Lung (tissue), 12 donors: ENCODE measurements around the gene ODAD4. TPM values are rescaled to one million over a fixed set of nuclear protein-coding genes. Genes with fewer than 3 reads are reported as not detected.

ENCODE experiments used
- ATAC-seq: fragments of 200-7000 bp; cut with Tn5 transposase; one replicate; pipeline ENCODE4 v1.9.1; 2020; ENCODE audit warnings: moderate number of reproducible peaks; ENCODE audit not compliant: insufficient read depth, low FRiP score
- DNase-seq, 3 donors: peaks; one replicate each; pipeline ENCODE4 v3.0.0-alpha.2; 2013 to 2017
- H3K27ac ChIP-seq, 2 donors: one replicate each; pipeline ENCODE4 v1.5.1; 2013; ENCODE audit warnings: mild to moderate bottlenecking in 2 of 2, moderate library complexity in 2 of 2, control low read depth in 1 of 2, inconsistent platforms in 1 of 2, low read depth in 1 of 2, low read length in 1 of 2
- H3K27me3 ChIP-seq, 3 donors: one replicate each; pipeline ENCODE4 v1.5.1; 2013; ENCODE audit warnings: low read length in 2 of 3; ENCODE audit not compliant: control insufficient read depth in 3 of 3, insufficient read depth in 3 of 3
- H3K36me3 ChIP-seq, 4 donors: one replicate each; pipeline ENCODE4 v1.5.1; 2013; ENCODE audit warnings: low read length in 4 of 4, mild to moderate bottlenecking in 1 of 4, moderate library complexity in 1 of 4; ENCODE audit not compliant: control insufficient read depth in 4 of 4, insufficient read depth in 4 of 4
- H3K4me1 ChIP-seq, 5 donors: one replicate each; pipeline ENCODE4 v1.5.1; 2013; ENCODE audit warnings: low read length in 5 of 5, mild to moderate bottlenecking in 2 of 5, moderate library complexity in 1 of 5; ENCODE audit not compliant: control insufficient read depth in 5 of 5, insufficient read depth in 5 of 5
- H3K4me3 ChIP-seq: one replicate; pipeline ENCODE4 v1.5.1; 2013; ENCODE audit warnings: mild to moderate bottlenecking, control low read depth, moderate library complexity
- H3K9ac ChIP-seq, 2 donors: one replicate each; pipeline ENCODE4 v1.5.1; 2013; ENCODE audit warnings: low read length in 2 of 2, control low read depth in 1 of 2; ENCODE audit not compliant: insufficient read depth in 1 of 2
- H3K9me3 ChIP-seq, 4 donors: one replicate each; pipeline ENCODE4 v1.5.1; 2013; ENCODE audit warnings: low read length in 3 of 4, mild to moderate bottlenecking in 1 of 4, moderate library complexity in 1 of 4; ENCODE audit not compliant: control insufficient read depth in 4 of 4, insufficient read depth in 3 of 4
- CTCF ChIP-seq: IDR thresholded peaks from 2 replicates; pipeline ENCODE4 v1.5.1; 2012; ENCODE audit warnings: mild to moderate bottlenecking; ENCODE audit errors: control extremely low read depth, extremely low read depth
- WGBS, 2 donors: extraction: QIAGEN DNeasy Blood & Tissue Kit; methylation state at CpG; one replicate each; pipeline ENCODE4 v1.1.7; 2013; 5-methylcytosine and 5-hydroxymethylcytosine counted together
- polyA plus RNA-seq, 2 donors: library from polyadenylated mRNA; stranded (reverse); fragments of 200-250 nt; gene quantifications; one replicate each; pipeline ENCODE4 v1.2.1, GENCODE V29; 2013
- total RNA-seq, 2 donors: library from RNA; depleted of rRNA in 1 of 2; stranded (reverse); fragments of >200 nt in 1 of 2; gene quantifications; one replicate each; pipeline ENCODE4 v1.2.1, GENCODE V29; 2014 to 2021
- donor health status: control.
- donor health status: control.
- donor health status: Bipolar disorder and iron deficiency.
- donor health status: healthy.
- donor health status: DM: yes; HTN: yes; CAD: no.

Gene ODAD4
- total and polyA plus RNA-seq, 4 donors, result 5.4 to 16.7 (median 9.2) TPM

- Histone ChIP-seq H3K27me3 (no peaks in the 10 kb centered on the region), H3K27ac (peak overlapping the region in 1 of 2 donors; percentile 89), H3K9ac (peak overlapping the region in 1 of 2 donors; percentile 19)
These were observed 11.1 kb upstream of the ODAD4 start for GRCh38 chr17:41919165-41919817.

GRCh38 chr17:41919840-41920579, 10.4 kb upstream of the ODAD4 start:
- H3K36me3 ChIP-seq, result no peaks in the 10 kb centered on the region
- ATAC-seq, result no peak
- H3K4me3 ChIP-seq, result no peak overlapping the region
- peaks cover 0 to 24% (median 8%) of the 10 kb centered on the region in 5 donors for H3K4me1 ChIP-seq
- H3K9me3 ChIP-seq, result no peaks in the 10 kb centered on the region
- TF ChIP-seq CTCF, result no peak
- WGBS, 2 donors, result 77 to 89% methylated on average over 7 of the region's 7 CpGs
- H3K9ac ChIP-seq, result no peak overlapping the region
- peak overlapping the region in 1 of 2 donors; percentile 89 for H3K27ac ChIP-seq
- DNase-seq, result peak in 2 of 3 donors; percentile 11 to 34
- H3K27me3 ChIP-seq, result no peaks in the 10 kb centered on the region

More at GRCh38 chr17:41919165-41919817, 11.1 kb upstream of the ODAD4 start:
- WGBS, 2 donors, result 10 to 15% methylated on average over 31 to 33 of the region's 33 CpGs
- H3K9me3 ChIP-seq, result no peaks in the 10 kb centered on the region
- ATAC-seq, result peak; percentile 3
- no peak for TF ChIP-seq CTCF
- H3K4me1 ChIP-seq, result peaks cover 0 to 24% (median 15%) of the 10 kb centered on the region in 5 donors
- peak overlapping the region; percentile 1 for H3K4me3 ChIP-seq
- no peaks in the 10 kb centered on the region for H3K36me3 ChIP-seq
- no peak for DNase-seq

GRCh38 chr17:41920580-41920955, 9.8 kb upstream of the ODAD4 start:
- Histone ChIP-seq H3K4me1 (peaks cover 0 to 24% (median 7%) of the 10 kb centered on the region in 5 donors), H3K9me3 (no peaks in the 10 kb centered on the region), H3K4me3 (no peak overlapping the region), H3K27me3 (no peaks in the 10 kb centered on the region), H3K36me3 (no peaks in the 10 kb centered on the region), H3K27ac (no peak overlapping the region), H3K9ac (no peak overlapping the region)
- no peak for TF ChIP-seq CTCF
- DNase-seq (no peak), ATAC-seq (no peak)
- 98 to 100% methylated on average over 5 of the region's 5 CpGs for WGBS, 2 donors
